AG09309 (cell line): ENCODE data around the gene MYO16.

Source experiments
- DNase-seq: peaks from one replicate; pipeline ENCODE4 v3.0.0-alpha.2; 2010; ENCODE audit warnings: low read depth
- H3K4me3 ChIP-seq: 2 replicates; pipeline ENCODE4 v1.5.1; 2011; ENCODE audit warnings: mild to moderate bottlenecking, low read depth, low read length, moderate library complexity; ENCODE audit not compliant: control insufficient read depth
- CTCF ChIP-seq: IDR thresholded peaks from 2 replicates; pipeline ENCODE4 v1.5.1; 2011; ENCODE audit warnings: mild to moderate bottlenecking, low read depth, low read length, inconsistent platforms; ENCODE audit not compliant: insufficient read depth, control insufficient read depth; ENCODE audit errors: missing control alignments

Gene MYO16

GRCh38 chr13:108924134-108924533 is 294.7 kb downstream of the MYO16 start:
- no peak for TF ChIP-seq CTCF
- no peak overlapping the region for H3K4me3 ChIP-seq
- DNase-seq = no peak

- no peak for DNase-seq
- TF ChIP-seq CTCF = no peak
- H3K4me3 ChIP-seq = no peak overlapping the region
Observed at GRCh38 chr13:108924541-108924940, 295.1 kb downstream of the MYO16 start.

GRCh38 chr13:108925070-108925469 is 295.7 kb downstream of the MYO16 start:
- no peak for DNase-seq
- no peak overlapping the region for H3K4me3 ChIP-seq
- no peak for TF ChIP-seq CTCF

GRCh38 chr13:108926862-108927261 is 297.5 kb downstream of the MYO16 start:
- TF ChIP-seq CTCF = no peak
- H3K4me3 ChIP-seq = no peak overlapping the region
- no peak for DNase-seq

- no peak overlapping the region for H3K4me3 ChIP-seq
- DNase-seq = no peak
- TF ChIP-seq CTCF = no peak
Observed at GRCh38 chr13:108927615-108928014, 298.2 kb downstream of the MYO16 start.

GRCh38 chr13:108929532-108930206 is 300.3 kb downstream of the MYO16 start:
- no peak overlapping the region for H3K4me3 ChIP-seq
- TF ChIP-seq CTCF = no peak
- no peak for DNase-seq

GRCh38 chr13:108932196-108932595 is 302.8 kb downstream of the MYO16 start:
- no peak for TF ChIP-seq CTCF
- DNase-seq = no peak
- no peak overlapping the region for H3K4me3 ChIP-seq
